ENCODE measurements around the gene ICE2.

The ICE2 gene

DNA sequence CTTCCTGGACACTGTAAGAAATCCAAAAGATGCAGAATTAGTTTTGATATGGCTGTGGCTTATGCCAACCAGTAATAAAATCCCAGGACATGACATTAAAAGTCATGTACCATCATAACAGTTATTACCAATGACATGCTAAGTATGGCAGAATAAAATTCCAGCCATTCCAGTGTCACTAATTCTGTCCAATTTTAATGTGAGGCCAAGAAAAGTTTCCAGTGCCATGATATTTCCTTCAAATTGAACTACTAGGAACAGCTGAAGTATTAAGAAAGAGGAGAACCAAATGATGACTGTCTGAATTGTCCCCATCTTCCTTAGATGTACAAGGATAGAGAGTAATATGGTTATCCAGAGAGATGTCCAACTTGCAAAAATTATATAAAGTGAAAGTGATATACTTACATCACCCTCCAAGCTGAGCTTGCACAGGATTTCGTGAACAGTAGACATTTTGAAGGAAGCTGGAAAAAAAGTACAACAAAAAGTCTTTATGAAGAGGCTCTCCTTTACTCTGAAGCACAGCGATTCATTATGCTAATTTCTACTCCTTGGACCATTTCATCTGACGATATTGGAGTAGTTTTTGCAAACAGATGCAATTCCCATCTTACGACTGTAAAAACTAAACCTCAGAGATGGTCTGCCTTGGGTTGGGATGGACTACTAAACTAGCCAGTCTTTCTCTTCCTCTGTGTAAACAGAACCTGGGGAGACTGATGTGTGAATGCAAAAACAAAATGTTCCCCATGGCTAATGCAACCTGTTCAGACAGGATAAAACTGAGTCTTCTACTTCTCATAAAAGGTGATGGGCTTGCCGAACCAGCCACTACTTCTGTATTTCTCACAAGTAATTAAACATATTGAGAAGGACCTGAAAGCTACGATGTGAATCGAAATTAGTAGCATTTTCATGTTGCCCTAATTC is 93.1 kb downstream of the ICE2 start:
- no peak for DNase-seq

DNA sequence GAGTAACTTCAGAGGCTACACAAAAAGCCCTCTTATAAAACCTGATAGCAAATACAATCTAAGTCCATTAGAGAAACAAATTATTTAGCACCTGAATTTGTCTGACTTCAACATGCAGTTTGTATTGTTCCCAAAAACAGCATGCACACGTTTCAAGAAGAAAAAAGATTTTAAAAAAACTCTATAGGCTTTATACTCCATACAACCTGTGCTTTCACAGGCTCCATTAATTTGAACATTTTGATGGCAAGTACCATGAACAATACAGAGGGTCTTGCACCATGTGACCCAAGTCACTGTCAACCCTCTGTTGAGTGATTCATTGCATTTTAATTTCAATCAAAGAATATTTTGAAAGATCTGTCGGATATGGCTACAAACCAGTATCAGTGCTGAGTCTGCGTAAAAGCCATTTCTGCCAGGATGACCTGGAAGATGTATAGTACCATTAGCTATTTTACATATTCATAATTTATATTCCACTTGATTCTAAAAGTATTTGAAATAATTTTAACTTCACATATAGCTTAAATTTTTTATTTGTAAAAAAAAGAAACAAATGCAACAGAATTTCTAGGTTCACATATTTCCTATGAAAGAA is 94.3 kb downstream of the ICE2 start:
- no peak for DNase-seq

DNA sequence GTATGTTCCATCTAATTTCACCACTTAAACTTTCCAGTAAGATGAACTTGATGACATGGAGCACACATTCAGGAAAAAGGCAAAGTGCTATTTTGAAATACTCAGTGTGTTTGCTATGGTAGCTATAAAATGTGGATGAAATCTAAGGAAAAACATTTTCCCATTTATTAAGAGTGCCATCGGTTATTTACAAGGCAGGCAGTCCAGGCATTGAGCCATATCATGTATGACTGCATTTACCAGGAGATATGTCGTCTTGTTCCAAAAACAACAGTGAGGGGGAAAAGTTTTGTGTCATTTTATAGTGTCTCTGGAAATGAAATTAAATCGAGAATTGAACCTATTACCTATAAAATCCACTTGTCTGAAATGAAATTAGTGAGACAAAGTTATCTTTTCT is 94.9 kb downstream of the ICE2 start:
- DNase-seq, result no peak

DNA sequence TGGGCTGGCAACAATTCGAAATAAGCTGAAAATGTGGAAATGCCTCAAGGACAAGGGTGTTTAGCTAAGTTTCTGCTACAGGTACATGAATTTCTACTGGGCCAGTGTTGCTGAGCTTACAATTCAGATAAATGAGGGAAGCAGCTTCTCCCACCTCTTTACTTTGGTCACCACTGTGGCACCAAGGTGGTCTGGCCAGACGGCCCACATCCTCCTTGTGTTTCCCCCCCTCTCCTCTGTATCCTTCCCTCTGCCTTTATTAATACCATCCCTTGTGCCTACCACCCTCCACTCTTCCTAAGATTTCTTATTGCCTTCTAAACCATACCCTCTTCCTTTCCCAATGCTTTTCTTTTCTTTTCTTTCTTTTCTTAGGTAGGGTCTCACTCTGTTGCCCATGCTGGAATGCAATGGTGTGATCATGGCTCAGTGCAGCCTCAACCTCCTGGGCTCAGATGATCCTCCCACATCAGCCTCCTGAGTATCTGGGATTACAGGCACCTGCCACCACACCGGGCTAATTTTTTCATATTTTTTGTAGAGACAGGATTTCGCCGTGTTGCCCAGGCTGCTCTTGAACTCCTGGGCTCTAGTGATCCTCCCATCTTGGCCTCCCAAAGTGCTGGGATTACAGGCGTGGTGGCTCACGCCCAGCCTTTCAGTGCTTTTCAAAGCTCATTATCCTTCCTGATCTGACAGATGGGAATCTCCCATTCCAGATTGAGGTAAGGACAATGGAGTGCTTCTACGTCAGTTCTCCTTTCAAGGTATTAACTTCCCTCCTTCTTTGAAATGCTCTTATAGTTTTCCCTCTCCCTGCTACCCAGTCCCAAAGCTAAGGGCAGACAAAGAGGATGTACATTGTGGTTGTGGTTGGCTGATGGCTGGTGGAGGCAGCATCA is 95.9 kb downstream of the ICE2 start:
- DNase-seq, result no peak

DNA sequence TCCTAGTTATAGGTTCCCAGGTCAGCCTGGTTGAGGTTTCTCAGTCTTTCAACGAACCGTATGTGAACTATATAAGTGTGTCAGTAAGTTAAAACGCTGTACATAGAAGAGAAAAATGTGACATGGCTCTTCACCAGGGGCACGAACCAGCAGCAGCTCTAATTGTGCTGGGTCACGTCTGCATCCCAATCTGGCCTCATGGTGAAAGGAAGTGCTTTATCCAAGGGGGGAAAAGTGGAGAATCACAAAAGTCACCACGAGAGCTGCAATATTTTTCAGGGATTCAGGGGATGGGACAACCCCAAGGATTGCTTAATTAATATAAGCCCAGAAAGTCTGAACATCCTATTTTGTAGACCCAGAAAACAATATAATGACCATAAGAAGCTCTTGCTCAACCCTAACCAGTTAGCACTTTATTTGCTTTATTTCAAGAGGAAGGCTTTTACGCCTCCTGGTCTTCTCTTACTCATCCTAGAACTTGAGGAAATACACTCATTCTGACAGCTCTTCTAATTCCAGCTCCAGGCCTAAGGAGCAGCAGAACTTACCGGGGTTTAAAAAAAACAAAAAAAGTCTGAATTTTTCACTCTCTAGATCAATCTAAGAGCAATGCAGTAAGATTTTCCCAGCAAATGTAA is 97.7 kb downstream of the ICE2 start:
- no peak for DNase-seq

DNA sequence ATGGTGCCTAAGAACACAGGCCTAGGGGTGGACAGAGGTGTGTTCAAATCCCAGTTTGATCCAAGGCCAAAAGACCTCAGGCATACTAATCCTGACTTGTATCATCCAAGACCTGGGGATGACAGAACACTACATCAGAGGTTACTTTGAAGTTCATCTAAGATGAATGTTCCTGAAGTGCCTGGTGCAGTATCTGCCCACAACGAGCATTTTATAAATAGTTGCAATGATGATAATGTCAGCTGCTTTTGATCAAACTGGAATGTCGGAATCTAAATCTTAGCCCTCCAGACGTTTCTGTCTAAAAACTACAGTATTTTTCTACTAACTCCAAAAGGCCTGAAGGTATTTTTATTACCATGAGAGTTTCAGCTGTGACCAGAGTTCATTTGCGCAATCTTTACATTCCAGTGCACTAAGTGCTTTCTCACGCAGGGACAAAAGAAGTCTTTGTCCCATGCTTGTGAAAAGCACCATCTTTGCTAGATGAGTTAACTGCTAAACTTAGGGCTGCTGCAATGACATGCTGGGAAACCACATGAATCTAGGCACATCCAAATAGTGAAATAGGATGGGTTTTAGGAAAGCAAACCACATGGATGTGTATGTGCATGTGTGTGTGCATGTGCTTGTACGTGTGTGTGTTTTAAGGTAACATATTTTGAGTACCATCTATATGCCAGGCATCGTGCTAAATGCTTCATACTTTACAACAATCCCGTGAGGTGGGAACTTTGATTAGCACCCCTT is 99.2 kb downstream of the ICE2 start:
- DNase-seq, result no peak

DNA sequence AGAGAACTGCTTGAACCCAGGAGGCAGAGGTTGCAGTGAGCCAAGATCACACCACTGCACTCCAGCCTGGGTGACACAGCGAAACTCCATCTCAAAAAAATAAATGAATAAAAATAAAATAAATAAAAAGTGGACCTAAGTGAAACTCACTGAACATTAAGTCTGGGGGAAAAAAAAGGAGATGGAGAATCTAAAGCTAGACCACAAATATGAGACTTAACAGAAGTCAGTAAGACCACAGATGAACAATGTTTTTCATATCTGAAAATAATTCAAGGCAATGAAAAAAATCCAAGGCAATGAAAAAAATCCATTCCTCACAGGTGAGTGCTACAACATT is 99.8 kb downstream of the ICE2 start:
- DNase-seq, result no peak

DNA sequence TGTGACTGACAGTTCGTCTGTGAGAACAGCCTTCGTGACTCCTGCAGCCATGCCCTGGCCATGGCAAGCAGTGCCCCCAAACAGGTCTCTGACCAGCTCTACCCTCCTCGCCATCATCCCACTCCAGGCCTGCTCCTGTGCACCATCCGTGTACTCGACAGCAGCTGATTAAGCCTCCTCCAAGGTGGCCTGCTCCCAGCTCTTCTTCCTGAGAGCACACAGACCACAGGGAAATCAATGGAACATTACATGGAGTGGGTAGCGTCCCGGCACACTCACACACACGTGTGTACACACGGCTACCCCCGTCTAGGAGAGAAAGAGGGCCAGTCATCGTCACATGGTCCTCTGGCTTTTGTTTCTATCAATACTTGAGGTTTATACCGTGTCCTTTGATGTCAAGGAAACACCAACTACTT is 102.3 kb downstream of the ICE2 start:
- no peak for DNase-seq

DNA sequence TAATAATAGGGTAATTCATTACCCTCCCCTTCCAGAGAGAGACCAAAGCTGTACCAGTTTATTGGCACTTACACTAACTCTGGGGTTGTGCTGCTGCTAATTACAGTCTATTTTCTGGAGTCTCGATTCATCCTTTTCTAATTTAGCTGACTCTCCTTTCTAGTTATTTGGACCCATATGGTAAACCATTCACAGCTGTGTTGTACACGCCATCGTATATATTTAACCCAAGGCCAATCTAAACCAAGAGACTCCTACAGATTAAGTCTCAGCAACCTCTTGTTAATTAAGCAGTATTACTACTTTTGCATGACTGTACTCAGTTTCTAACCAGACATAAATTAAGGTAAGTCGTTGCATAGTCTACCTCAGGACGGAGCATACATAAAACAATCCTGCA is 103.6 kb downstream of the ICE2 start:
- DNase-seq, result no peak

DNA sequence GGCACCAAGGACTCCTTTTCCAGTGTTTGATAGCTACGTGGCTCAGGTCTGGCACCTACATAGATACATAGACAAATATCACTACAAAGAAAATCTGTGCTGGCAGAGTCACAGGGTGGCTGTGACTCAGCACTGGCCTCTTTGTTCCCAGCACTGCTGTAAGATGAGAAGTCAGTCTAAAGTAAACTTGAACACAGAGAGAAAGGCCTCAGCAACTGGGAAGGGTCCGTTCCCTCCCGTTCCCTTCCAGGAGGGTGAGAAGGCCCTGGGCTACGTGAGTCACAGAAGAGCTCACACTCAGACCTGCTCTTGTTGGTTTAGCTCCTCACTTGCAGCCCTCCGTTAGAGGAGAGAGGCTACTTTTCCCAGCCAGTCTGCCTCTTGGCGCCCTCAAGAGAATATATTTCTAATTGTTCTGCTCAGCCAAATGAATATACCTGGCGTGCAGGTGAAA is 104.3 kb downstream of the ICE2 start:
- DNase-seq, result no peak

DNA sequence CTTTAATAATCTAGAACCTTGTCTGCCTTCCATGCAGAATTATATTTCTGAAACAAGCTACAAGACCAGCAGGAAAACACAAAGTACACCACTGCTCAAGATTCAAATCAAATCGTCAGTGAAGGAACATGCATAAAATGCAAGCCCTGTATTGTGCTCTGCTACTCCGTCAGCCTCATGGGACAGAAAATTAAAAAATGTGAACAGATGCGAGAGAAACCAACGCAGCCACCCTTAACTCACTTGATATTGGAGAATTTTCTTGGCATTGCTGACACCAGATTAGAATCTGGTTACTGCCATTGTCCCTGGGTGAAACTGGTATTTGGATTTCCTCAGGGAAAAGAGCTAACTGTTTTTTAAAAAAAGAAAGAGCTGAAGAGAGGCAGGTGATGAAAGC is 104.7 kb downstream of the ICE2 start:
- DNase-seq, result no peak

DNA sequence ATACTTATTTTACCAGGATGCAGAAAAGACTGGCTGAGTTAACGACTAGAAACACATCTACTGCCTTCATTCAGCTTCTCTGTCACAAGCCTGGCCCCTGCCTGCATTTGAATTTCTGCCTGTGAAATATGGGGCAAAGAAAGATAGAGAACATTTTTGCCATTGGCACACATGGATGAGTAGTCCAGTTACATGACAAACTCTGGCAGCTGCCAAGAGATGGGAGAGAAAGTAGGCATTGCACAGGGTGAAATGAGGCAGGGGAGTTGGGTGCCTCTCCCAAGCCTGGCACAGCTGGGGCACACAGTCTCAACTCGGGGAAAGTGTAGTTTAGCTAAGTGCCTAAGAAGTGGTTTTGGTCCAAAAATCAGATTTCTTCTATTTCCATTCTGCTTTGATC is 105.2 kb downstream of the ICE2 start:
- no peak for DNase-seq

DNA sequence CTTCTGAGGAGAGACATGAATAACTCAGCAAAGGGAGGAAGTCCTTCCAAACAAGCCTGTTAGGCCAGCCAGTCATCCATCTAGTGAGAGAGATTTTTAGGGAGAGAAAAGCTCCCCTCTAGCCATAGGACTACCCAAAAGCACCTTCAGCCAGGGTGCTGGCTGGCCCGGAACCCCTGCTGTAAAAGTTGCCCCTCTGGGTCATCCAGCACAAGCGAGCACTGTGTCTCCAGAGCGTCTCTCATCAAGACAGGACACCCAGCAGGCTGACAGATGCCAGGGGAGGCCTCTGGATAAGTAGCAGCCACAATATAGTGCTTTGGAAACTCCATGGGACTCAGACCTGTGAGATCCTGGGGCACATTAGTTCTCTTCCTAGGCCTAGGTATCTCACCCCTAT is 105.6 kb downstream of the ICE2 start:
- DNase-seq, result no peak

DNA sequence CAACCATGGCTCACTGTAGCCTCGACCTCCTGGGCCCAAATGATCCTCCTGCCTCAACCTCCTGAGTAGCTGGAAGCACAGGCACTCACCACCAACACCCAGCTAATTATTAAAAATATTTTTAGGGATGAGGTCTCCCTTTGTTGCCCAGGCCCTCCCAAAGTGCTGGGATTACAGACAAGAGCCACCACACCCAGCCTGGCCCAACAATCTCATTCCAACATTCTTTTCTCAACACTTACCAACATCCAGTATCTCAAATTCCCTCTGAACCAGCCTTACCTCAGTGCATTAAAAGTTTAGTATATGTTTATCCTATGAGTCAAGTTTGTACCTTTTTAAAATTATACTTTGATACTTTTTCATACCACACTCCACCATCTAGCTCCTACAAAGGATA is 106.2 kb downstream of the ICE2 start:
- no peak for DNase-seq

DNA sequence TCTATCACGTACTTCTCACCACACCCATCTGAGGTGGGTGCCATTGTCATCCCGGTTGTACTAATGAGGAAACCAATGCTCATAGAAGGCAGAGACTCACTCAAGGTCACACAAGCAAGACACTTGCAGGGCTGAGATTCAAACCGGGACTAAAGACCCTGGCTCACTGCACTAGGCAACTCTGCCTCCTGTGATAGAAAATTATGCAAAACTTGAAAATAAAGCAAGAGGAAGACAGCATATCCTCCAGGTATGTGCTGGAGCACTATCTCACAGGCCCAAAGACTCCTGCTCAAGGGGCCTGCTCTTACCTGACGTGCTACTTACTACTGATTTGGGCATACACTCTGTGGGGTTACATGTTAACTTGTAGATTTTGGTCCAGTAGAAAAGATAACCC is 106.7 kb downstream of the ICE2 start:
- no peak for DNase-seq

DNA sequence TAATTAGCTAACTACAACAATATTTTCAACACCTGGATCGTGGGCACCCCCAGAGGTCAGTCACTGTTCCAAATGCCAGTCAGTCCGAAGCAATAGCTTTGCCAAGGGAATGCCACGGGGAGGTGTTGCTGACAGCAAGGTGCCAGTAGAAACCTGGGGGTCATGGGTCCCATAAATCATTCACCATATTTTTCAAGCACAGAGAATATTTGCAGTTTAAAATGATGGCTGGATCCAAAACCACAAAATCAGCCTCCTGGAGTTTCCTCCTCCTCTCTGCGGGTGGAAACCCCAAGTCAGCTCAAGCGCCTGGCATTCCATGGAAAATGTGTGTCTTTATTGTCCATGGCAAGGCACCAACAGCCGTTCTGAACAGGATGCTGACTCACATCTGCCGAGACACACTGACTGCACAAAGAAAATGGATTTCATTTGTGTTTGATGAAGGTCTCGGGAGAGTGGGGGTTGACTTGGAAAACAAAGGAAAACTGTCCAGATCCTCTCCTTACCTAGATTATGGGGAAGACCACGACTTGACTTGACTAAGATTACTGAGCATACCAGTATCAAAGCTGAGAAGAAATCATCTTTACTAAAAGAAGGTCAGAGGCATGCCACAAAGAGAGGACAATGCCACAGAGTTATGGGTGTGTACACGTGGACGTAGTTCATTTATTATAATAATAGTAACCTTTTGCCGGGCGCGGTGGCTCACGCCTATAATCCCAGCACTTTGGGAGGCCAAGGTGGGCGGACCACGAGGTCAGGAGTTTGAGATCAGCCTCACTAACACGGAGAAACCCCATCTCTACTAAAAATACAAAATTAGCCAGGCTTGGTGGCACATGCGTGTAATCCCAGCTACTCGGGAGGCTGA is 107.5 kb downstream of the ICE2 start:
- DNase-seq, result no peak

DNA sequence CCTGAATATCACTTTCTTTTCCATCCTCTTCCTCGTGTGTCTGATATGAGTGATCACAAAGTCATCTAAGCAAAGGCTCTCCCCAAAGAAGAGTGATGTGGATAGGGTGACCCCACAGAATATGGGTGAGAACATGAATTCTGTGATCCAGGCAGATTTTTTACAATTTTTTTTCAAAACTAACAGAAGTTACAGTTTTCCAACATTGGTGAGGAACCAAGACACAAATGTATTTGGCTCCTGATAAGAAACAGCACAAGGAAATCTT is 108.1 kb downstream of the ICE2 start:
- DNase-seq, result no peak

DNA sequence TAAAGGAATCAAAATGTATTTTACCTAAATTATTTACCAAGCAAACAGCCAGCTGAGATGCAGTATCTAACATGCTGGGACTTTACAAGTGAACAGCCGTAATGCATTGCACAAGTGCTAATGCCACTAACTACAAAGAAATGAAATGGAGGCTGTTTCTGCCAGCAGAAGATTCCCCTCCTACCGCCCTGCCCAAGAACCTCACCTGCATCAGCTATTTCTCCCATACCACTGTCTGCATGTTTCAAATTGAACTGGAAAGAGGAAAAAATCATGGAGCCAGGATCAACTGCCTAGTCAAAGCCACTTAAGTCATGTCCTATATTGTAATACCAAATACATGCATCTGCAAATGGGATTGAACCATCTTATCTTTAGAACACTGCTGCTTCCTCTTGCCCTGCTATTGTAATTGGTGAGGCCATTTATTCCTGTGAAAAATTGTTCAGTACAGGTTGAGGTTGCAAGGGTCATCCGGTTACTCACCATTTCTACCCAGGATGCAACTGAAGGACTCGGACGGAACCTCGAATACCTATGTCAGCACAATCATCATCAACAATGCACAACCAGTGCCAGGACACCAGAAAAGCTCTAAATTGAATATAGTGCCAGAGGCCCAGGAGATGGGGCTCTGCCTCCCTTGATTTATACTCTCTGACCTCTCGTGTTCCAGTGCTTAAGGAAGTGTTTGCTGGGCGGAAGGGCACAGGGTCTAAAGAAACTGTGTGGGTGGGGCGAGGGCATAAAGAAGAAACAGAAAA is 108.7 kb downstream of the ICE2 start:
- DNase-seq, result no peak

DNA sequence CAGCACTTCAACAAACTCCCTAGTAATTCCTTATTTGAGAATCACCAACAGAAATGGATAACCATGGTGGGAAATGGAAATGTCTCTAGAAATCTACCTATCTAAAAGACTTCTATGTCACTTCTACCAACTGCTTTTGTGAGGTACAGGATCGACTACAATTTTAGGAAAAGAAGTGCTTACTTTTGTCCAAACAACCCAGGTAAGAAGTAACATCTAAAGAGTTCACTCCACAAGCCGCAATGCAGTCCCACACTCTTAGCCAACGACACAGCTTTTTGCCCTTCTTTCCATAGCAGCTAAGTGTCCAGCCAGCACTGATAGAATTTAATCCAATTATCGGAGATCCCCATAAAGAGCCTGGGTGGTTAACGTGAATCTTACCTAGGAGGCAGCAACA is 109.2 kb downstream of the ICE2 start:
- DNase-seq, result no peak
